GM18508 (cell line): ENCODE measurements around the gene EIF4E1B.

ENCODE experiments used
- ATAC-seq: cut with Tn5 transposase; IDR thresholded peaks from one replicate; pipeline ENCODE4 v1.9.1; 2021; ENCODE audit warnings: moderate number of reproducible peaks; ENCODE audit not compliant: insufficient read depth, unreplicated experiment

The EIF4E1B gene

GRCh38 chr5:176679365-176680225 lies 49.1 kb downstream of the EIF4E1B start:
- no peak for ATAC-seq

DNA sequence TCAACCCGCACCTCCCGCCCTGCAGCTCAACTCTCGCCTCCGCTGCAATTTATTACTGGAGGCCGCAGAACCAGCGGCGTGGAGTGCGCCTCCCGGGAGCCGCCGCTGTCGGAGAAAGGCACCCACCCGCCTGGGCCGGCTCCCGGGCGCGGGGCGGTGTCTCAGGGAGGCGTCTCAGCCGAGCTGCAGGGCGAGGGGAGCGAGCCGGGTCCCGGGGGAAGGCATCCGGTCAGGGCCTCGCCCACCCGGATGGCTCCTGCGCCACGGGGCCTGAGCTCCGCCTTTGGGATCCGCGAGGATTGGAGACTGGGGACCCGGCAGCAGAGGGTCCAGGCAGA lies 49.7 kb downstream of the EIF4E1B start:
- no peak for ATAC-seq

DNA sequence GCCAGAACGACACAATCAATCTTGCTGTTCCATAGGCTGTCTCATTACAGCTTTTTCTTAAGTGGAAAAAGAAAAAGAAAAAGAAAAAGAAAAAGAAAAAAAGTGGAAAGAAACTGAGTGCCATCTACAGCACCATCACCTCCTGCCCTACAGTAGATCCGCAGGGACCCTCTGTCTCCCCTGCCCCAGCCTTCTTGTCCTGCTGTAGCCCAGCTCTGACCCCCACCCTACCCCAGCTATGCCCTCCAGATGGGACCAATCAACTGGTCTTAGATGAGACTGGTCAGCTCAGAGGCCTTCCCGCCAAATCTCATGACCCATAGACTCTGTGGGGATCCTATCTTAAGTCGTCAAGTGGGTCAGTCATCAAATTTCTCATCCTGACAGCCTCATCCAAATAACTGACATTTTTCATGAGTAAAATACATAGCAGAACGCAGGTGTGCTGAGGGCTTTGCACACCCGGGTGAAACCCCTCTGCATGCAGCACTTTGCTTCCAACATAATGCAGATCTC lies 51.6 kb downstream of the EIF4E1B start:
- no peak for ATAC-seq

- ATAC-seq: no peak
Measured at GRCh38 chr5:176685010-176685409, 54.5 kb downstream of the EIF4E1B start.

- no peak for ATAC-seq
Measured at GRCh38 chr5:176687247-176687646, 56.8 kb downstream of the EIF4E1B start.

DNA sequence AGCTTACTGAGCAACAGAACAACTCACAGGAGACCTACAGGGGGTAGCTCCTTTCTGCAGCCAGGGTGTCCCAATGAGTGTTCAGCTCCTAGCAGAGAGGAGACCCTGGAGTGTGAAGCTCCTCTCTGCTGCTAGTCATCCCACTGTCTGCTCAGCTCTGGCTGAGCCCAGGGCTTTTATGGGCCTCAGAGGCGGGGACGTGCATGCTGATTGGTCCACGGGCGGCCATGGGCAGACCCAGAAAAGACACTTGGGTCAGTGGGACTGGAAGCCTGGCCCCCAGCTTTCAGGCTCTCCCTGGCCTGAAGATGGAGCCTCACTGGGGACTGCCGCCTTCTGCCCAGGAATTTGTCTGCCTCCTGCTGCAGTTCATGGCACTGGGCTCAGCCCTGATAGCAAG lies 57.4 kb downstream of the EIF4E1B start:
- no peak for ATAC-seq

DNA sequence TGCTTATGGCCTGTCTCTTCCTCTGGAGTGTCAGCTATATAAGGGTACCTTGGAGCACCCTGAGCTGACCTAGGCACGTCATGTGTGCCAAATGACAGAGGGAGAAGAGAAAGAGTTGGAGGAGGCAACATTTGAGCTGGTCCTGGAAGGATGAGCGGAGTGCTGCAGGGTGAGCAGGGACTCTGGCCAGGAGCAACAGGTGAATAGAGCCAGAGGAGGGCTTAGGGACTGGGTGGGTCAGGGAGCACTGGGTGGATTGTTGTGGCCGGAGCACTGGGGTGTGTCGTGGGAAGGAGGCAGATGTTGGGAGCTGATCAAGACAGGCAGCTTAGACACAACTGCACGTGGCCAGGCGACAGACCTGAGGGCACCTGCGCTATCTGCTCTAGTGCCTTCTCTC lies 60.4 kb downstream of the EIF4E1B start:
- ATAC-seq: no peak

DNA sequence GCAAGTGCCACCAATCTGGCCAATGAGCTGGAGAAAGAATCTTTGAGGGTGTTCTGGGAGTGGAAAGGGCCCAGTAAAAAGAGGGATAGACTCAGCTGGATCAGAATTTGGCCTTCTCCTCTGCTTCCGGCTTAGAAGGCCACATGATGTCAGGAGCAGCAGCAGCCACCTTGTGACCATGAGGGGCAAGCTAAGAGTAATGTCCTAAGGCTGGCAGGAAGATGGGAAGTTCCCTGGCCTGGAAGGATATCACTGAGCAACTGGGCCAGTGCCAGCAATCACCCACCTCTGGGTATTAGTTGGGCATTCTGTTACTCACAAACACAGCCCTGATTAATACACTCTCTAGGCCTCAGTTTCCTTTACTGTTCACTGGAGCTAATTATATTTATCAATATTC lies 61.0 kb downstream of the EIF4E1B start:
- ATAC-seq: no peak

DNA sequence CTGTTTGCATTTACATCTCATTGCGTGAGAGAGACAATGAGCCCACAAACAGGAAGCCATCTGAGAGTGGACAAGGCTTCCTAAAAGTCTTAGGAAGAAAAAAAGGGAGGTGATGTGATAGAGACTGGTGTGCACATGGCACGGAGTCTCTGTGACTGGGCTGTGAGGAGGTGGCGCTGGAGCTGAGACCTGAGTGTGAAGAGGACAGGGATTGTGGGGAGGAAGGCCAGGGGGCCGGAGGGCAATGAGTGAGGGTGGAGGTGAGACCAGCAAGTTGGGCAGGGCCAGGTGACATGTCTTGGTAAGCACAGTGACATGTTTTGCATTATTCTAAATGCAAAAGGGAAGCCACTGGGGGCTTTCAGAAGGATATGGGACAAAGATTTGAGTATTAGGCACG lies 61.9 kb downstream of the EIF4E1B start:
- no peak for ATAC-seq

DNA sequence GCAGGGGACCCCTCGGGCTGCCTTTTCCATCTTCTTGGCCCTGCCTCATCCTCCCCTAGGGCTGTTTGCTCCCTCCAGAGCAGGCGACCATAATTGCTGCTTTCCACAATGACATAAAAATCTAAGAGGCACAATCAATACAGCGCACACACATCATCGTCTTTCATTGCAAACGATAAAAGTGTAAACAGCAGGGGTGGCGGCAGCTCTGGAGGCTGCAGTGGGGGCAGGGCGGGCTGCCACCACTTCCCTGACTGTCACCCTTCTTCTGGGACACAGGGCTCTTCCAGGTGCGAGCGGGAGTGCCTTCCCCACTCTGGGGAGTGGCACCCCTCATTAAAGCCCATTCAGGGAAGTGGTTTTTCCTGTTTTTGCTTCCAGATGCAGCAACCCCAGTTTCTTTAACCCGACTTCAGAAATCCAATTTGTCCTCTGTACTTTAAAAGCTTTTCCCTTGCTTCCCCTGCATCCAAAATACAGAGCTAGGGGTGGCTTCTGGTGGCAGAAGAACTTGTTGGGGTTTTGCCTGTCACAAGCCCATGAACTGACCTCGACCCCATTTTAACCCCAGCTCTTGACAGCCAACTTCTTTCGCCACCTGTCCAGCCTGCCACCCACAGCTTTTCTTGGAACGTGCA lies 62.5 kb downstream of the EIF4E1B start:
- no peak for ATAC-seq

DNA sequence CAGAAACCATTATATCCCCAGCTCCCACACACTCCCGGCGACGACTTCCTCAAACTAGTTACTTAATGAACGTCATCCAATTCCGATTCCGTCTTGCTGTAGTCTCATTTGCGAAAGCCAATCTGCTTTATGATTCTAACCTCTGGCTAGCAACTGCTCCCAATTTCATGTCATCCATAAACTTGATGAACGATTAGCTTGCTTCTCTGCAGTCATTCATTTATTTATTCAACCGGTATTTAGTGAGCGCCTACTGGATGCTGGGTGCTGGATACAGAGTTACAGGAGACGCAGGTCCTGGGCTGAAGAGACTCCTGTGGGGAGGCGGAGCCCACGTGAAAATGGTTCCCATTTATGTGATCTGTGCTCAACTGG lies 63.0 kb downstream of the EIF4E1B start:
- no peak for ATAC-seq

GRCh38 chr5:176694146-176694545 lies 63.7 kb downstream of the EIF4E1B start:
- ATAC-seq: no peak

GRCh38 chr5:176694631-176695030 lies 64.2 kb downstream of the EIF4E1B start:
- no peak for ATAC-seq

GRCh38 chr5:176695073-176695472 lies 64.6 kb downstream of the EIF4E1B start:
- ATAC-seq: no peak
